CD4-positive, alpha-beta T cell treated with Interleukin-2 at 100 ng/mL for 4 hours (primary cell): ENCODE measurements around the gene MBNL2.

Source experiments
- DNase-seq: peaks from one replicate; pipeline ENCODE4 v3.0.0-alpha.2; 2020; ENCODE audit warnings: low spot score

MBNL2 gene

GRCh38 chr13:97234236-97234635 is 12.1 kb downstream of the MBNL2 start:
- DNase-seq, result no peak

- no peak for DNase-seq
Observed at GRCh38 chr13:97234742-97235141, 12.6 kb downstream of the MBNL2 start.

- no peak for DNase-seq
Observed at GRCh38 chr13:97235549-97236231, 13.6 kb downstream of the MBNL2 start.

GRCh38 chr13:97237388-97237787 is 15.3 kb downstream of the MBNL2 start:
- DNase-seq, result no peak

- DNase-seq, result no peak
Observed at GRCh38 chr13:97238432-97238831, 16.3 kb downstream of the MBNL2 start.

GRCh38 chr13:97238883-97239282 is 16.8 kb downstream of the MBNL2 start:
- no peak for DNase-seq

GRCh38 chr13:97239306-97239705 is 17.2 kb downstream of the MBNL2 start:
- no peak for DNase-seq

GRCh38 chr13:97239943-97240787 is 18.0 kb downstream of the MBNL2 start:
- DNase-seq, result no peak

- DNase-seq, result no peak
Observed at GRCh38 chr13:97240788-97241734, 18.9 kb downstream of the MBNL2 start.

GRCh38 chr13:97241761-97242160 is 19.6 kb downstream of the MBNL2 start:
- DNase-seq, result no peak

- no peak for DNase-seq
Observed at GRCh38 chr13:97242755-97243497, 20.8 kb downstream of the MBNL2 start.

- no peak for DNase-seq
Observed at GRCh38 chr13:97243915-97244781, 22.0 kb downstream of the MBNL2 start.

GRCh38 chr13:97245011-97245410 is 22.9 kb downstream of the MBNL2 start:
- DNase-seq, result no peak

- DNase-seq, result no peak
Observed at GRCh38 chr13:97246596-97247158, 24.5 kb downstream of the MBNL2 start.

- DNase-seq, result no peak
Observed at GRCh38 chr13:97248243-97248642, 26.1 kb downstream of the MBNL2 start.

GRCh38 chr13:97249093-97249795 is 27.1 kb downstream of the MBNL2 start:
- no peak for DNase-seq

- DNase-seq, result no peak
Observed at GRCh38 chr13:97249796-97250495, 27.8 kb downstream of the MBNL2 start.

GRCh38 chr13:97250560-97250959 is 28.4 kb downstream of the MBNL2 start:
- no peak for DNase-seq

- no peak for DNase-seq
Observed at GRCh38 chr13:97252735-97253134, 30.6 kb downstream of the MBNL2 start.
